WTC11 (cell line): ENCODE results near the gene SLC35A4. TPM values are rescaled to one million over a fixed set of nuclear protein-coding genes. Genes with fewer than 3 reads are reported as not detected.

Experiments used
- ATAC-seq: fragments of 200-7000 bp; cut with Tn5 transposase; 2 replicates; pipeline ENCODE4 v1.10.0; 2021; ENCODE audit warnings: mild to moderate bottlenecking, moderate library complexity
- CTCF ChIA-PET: fragments of 300-600 bp; sonication (Branson Sonifier 250); formaldehyde crosslinking; loops from one replicate; lab custom pipeline; 2021; ENCODE audit warnings: antibody characterized with exemption; lab: Charles Lee
- POLR2A ChIA-PET: fragments of 350-600 bp; sonication (Branson Sonifier 250); formaldehyde crosslinking; loops from one replicate; lab custom pipeline; 2021; ENCODE audit warnings: antibody characterized with exemption; lab: Charles Lee
- DNase-seq: peaks from one replicate; pipeline ENCODE4 v3.0.0; 2021; ENCODE audit warnings: low spot score
- H3K27ac Mint-ChIP-seq: 2 replicates; pipeline ENCODE4 v1.8.0; 2021; ENCODE audit warnings: mixed read lengths
- H3K27me3 Mint-ChIP-seq: 2 replicates; pipeline ENCODE4 v1.8.0; 2021; ENCODE audit warnings: low read depth, mild to moderate bottlenecking, moderate library complexity, mixed read lengths
- H3K36me3 Mint-ChIP-seq: 2 replicates; pipeline ENCODE4 v1.8.0; 2021; ENCODE audit warnings: mixed read lengths
- H3K4me1 Mint-ChIP-seq: 2 replicates; pipeline ENCODE4 v1.8.0; 2022; ENCODE audit warnings: mixed read lengths
- H3K4me3 Mint-ChIP-seq: 2 replicates; pipeline ENCODE4 v1.8.0; 2021; ENCODE audit warnings: mild to moderate bottlenecking, moderate library complexity, mixed read lengths
- H3K9me3 Mint-ChIP-seq: 2 replicates; pipeline ENCODE4 v1.8.0; 2021; ENCODE audit warnings: mixed read lengths
- AFF4 ChIP-seq: sonication (generic); formaldehyde crosslinking; IDR thresholded peaks from 2 replicates; pipeline ENCODE4 v1.8.1; 2023; ENCODE audit warnings: mild to moderate bottlenecking, missing genetic modification reagents, borderline replicate concordance
- AR ChIP-seq: fragments of 250-450 bp; sonication (Bioruptor Pico); IDR thresholded peaks from 2 replicates; pipeline ENCODE4 v1.9.0; 2021; ENCODE audit warnings: mild to moderate bottlenecking
- FOXK1 ChIP-seq: sonication (generic); formaldehyde crosslinking; IDR thresholded peaks from 2 replicates; pipeline ENCODE4 v1.8.0; 2022; ENCODE audit warnings: mild to moderate bottlenecking, moderate library complexity, missing genetic modification reagents
- JAZF1 ChIP-seq: fragments of 250-450 bp; sonication (Bioruptor Pico); IDR thresholded peaks from 2 replicates; pipeline ENCODE4 v1.9.0; 2021; ENCODE audit warnings: moderate library complexity, mild to moderate bottlenecking, inconsistent platforms
- NFE2L1 ChIP-seq: sonication (generic); formaldehyde crosslinking; IDR thresholded peaks from 2 replicates; pipeline ENCODE4 v1.8.1; 2023; ENCODE audit warnings: missing genetic modification reagents
- NFYB ChIP-seq: sonication (generic); formaldehyde crosslinking; conservative IDR thresholded peaks from 2 replicates; pipeline ENCODE4 v1.8.0; 2022; ENCODE audit warnings: low read depth, missing genetic modification reagents
- PRRX2 ChIP-seq: fragments of 250-450 bp; sonication (Bioruptor Pico); IDR thresholded peaks from 2 replicates; pipeline ENCODE4 v1.8.0; 2021; ENCODE audit warnings: mild to moderate bottlenecking
- RORB ChIP-seq: fragments of 250-450 bp; sonication (Bioruptor Pico); IDR thresholded peaks from 2 replicates; pipeline ENCODE4 v1.9.0; 2021; ENCODE audit warnings: mild to moderate bottlenecking
- ZNF121 ChIP-seq: sonication (generic); formaldehyde crosslinking; IDR thresholded peaks from 2 replicates; pipeline ENCODE4 v1.8.0; 2023; ENCODE audit warnings: missing genetic modification reagents
- ZNF232 ChIP-seq: sonication (generic); formaldehyde crosslinking; IDR thresholded peaks from 2 replicates; pipeline ENCODE4 v1.8.0; 2022; ENCODE audit warnings: mild to moderate bottlenecking, missing genetic modification reagents
- ZNF425 ChIP-seq: fragments of 250-450 bp; sonication (Bioruptor Pico); conservative IDR thresholded peaks from 2 replicates; pipeline ENCODE4 v1.9.0; 2021; ENCODE audit warnings: mild to moderate bottlenecking
- ZNF532 ChIP-seq: fragments of 250-450 bp; sonication (Bioruptor Pico); IDR thresholded peaks from 2 replicates; pipeline ENCODE4 v1.9.0; 2021; ENCODE audit warnings: mild to moderate bottlenecking, borderline replicate concordance
- total RNA-seq: library from RNA; stranded (reverse); gene quantifications from 3 replicates; pipeline ENCODE4 v1.2.3, GENCODE V29; 2021
- TF ChIP-seq, protein P1 (sequence below): sonication (generic); formaldehyde crosslinking; IDR thresholded peaks from 2 replicates; pipeline ENCODE4 v1.8.1; 2022; ENCODE audit warnings: mild to moderate bottlenecking, moderate library complexity, missing genetic modification reagents
- TF ChIP-seq, protein P2 (sequence below): sonication (generic); formaldehyde crosslinking; IDR thresholded peaks from 2 replicates; pipeline ENCODE4 v1.8.1; 2023; ENCODE audit warnings: mild to moderate bottlenecking, missing genetic modification reagents

The SLC35A4 gene
- total RNA-seq, 1 experiment from 2014 or later = 74.7 TPM

DNA sequence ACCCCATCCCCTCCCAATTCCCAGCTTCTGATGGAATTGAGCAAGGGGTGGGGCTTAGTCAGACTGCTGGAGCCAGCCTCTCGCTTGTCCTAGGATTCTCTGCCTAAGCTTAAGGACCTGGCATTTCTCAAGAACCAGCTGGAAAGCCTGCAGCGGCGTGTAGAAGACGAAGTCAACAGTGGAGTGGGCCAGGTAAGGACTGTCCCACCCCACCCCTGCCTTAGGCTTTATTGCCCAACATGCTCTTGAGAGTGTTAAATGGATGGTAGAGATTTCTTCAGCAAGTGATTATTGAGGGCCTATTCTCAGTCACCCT is 1.1 kb downstream of the SLC35A4 start (continued):
- TF ChIP-seq AR (CRISPR knock-in tag) (no peak), RORB (CRISPR knock-in tag) (no peak), NFE2L1 (CRISPR knock-in tag) (no peak), AFF4 (no peak)
- TF ChIP-seq, protein P1, sequence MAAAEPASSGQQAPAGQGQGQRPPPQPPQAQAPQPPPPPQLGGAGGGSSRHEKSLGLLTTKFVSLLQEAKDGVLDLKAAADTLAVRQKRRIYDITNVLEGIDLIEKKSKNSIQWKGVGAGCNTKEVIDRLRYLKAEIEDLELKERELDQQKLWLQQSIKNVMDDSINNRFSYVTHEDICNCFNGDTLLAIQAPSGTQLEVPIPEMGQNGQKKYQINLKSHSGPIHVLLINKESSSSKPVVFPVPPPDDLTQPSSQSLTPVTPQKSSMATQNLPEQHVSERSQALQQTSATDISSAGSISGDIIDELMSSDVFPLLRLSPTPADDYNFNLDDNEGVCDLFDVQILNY (CRISPR knock-in tag) = no peak

GRCh38 chr5:140566665-140567064 is 2.0 kb downstream of the SLC35A4 start:
- H3K36me3 Mint-ChIP-seq = peaks cover 15% of the 10 kb centered on the region
- no peaks in the 10 kb centered on the region for H3K9me3 Mint-ChIP-seq
- TF ChIP-seq, protein P2, sequence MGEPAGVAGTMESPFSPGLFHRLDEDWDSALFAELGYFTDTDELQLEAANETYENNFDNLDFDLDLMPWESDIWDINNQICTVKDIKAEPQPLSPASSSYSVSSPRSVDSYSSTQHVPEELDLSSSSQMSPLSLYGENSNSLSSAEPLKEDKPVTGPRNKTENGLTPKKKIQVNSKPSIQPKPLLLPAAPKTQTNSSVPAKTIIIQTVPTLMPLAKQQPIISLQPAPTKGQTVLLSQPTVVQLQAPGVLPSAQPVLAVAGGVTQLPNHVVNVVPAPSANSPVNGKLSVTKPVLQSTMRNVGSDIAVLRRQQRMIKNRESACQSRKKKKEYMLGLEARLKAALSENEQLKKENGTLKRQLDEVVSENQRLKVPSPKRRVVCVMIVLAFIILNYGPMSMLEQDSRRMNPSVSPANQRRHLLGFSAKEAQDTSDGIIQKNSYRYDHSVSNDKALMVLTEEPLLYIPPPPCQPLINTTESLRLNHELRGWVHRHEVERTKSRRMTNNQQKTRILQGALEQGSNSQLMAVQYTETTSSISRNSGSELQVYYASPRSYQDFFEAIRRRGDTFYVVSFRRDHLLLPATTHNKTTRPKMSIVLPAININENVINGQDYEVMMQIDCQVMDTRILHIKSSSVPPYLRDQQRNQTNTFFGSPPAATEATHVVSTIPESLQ = no peak
- no peak for TF ChIP-seq FOXK1
- TF ChIP-seq ZNF232 (CRISPR knock-in tag) = no peak
- no peak for TF ChIP-seq NFYB
- no peak for TF ChIP-seq JAZF1 (CRISPR knock-in tag)
- TF ChIP-seq PRRX2 (CRISPR knock-in tag) = no peak
- no peak for TF ChIP-seq ZNF532
- TF ChIP-seq ZNF121 (CRISPR knock-in tag) = no peak
- TF ChIP-seq ZNF425 (CRISPR knock-in tag) = no peak
- TF ChIP-seq, all 79 proteins: peak for 0
- H3K27me3 Mint-ChIP-seq = peaks cover 3% of the 10 kb centered on the region; the same call in 1 of the 2 replicates
- DNase-seq (no peak), ATAC-seq (no peak)
- POLR2A ChIA-PET = interaction anchor here (4.4 kb wide), 1 partner anchor 19 kb away, joined by 29 read pairs; the partner anchor contains the start of gene EIF4EBP3
- CTCF ChIA-PET = interaction anchor here (0.6 to 1.1 kb wide), 2 partner anchors 68 to 204 kb away, joined by 3 read pairs; no protein-coding TSS in a partner anchor
- H3K4me3 Mint-ChIP-seq = peak overlapping the region; percentile 5; the same call in 1 of the 2 replicates
- H3K27ac Mint-ChIP-seq = no peak overlapping the region
- H3K4me1 Mint-ChIP-seq = peaks cover 19% of the 10 kb centered on the region
